K562 (cell line): ENCODE data around the gene ZNF599. TPM values are rescaled to one million over a fixed set of nuclear protein-coding genes. Genes with fewer than 3 reads are reported as not detected.

Source experiments
- CREM ChIP-seq: IDR thresholded peaks from 2 replicates; pipeline ENCODE4 v1.6.1; 2014; ENCODE audit warnings: antibody characterized with exemption, low read depth
- ETV1 ChIP-seq: fragments of 450-650 bp; conservative IDR thresholded peaks from 2 replicates; pipeline ENCODE4 v1.6.1; 2016; ENCODE audit warnings: missing genetic modification characterization, control low read depth, low read depth, missing compliant biosample characterization
- NFRKB ChIP-seq: fragments of 450-650 bp; IDR thresholded peaks from 2 replicates; pipeline ENCODE4 v1.6.1; 2016; ENCODE audit warnings: low read depth
- NUFIP1 ChIP-seq: fragments of 450-650 bp; IDR thresholded peaks from 2 replicates; pipeline ENCODE4 v1.6.1; 2018; ENCODE audit not compliant: partially characterized antibody
- PRPF4 ChIP-seq: fragments of 200-400 bp; formaldehyde crosslinking; IDR thresholded peaks from one replicate; pipeline ENCODE4 v1.6.1; 2017; ENCODE audit warnings: low read length, low read depth, mild to moderate bottlenecking; ENCODE audit not compliant: insufficient read depth, poor library complexity, severe bottlenecking
- ZC3H11A ChIP-seq: IDR thresholded peaks from 2 replicates; pipeline ENCODE4 v1.6.1; 2012; ENCODE audit warnings: low read depth, low read length, improper control_type of control experiment
- polyA plus RNA-seq, 8 experiments: library from polyadenylated mRNA; depleted of rRNA in 4 of 8; stranded (reverse) in 5 of 8; unstranded in 3 of 8; fragments of >200 nt; fragmentation: Nextera tagmentation in 2 of 8; fragmentation: Illumina TruSeq in 1 of 8; extraction: Ambion mirVana in 2 of 8; extraction: Trizol in 1 of 8; gene quantifications; 2 replicates each; pipeline versions ENCODE4 v1.2.1 to v1.2.3, GENCODE V29; 2011 to 2014; ENCODE audit warnings: inconsistent platforms in 1 of 8, missing spikeins in 1 of 8
- total RNA-seq, 7 experiments: library from RNA; depleted of rRNA in 6 of 7; stranded (reverse); fragments of >200 nt in 6 of 7; fragmentation: Illumina TruSeq in 2 of 7; extraction: Trizol in 2 of 7; gene quantifications; 2 replicates each; pipeline versions ENCODE4 v1.2.1 to v1.2.3, GENCODE V29; 2011 to 2021; ENCODE audit warnings: low replicate concordance in 1 of 7
- TF ChIP-seq, protein P1 (sequence below): fragments of 450-650 bp; IDR thresholded peaks from 2 replicates; pipeline ENCODE4 v1.6.1; 2016; ENCODE audit warnings: mild to moderate bottlenecking, moderate library complexity
- TF ChIP-seq, protein P2 (sequence below): fragments of 450-650 bp; IDR thresholded peaks from one replicate; pipeline ENCODE4 v1.6.1; 2018; ENCODE audit warnings: mild to moderate bottlenecking, moderate library complexity; ENCODE audit not compliant: partially characterized antibody
- TF ChIP-seq, protein P3 (sequence below): sonication (generic); formaldehyde crosslinking; IDR thresholded peaks from 2 replicates; pipeline ENCODE4 v1.8.0; 2022; ENCODE audit warnings: mild to moderate bottlenecking, missing genetic modification reagents, borderline replicate concordance
- TF ChIP-seq, protein P4 (sequence below): IDR thresholded peaks from 2 replicates; pipeline ENCODE4 v1.6.1; 2011; ENCODE audit warnings: borderline replicate concordance, low read depth, mild to moderate bottlenecking, moderate library complexity, low read length; ENCODE audit not compliant: insufficient read depth, poor library complexity, severe bottlenecking

The ZNF599 gene
- total and polyA plus RNA-seq, 9 of the 15 experiments (the other 6 are each of a cell fraction or from before 2014, with no cell fraction given): 0.71 to 6.7 (median 2.8) TPM

DNA sequence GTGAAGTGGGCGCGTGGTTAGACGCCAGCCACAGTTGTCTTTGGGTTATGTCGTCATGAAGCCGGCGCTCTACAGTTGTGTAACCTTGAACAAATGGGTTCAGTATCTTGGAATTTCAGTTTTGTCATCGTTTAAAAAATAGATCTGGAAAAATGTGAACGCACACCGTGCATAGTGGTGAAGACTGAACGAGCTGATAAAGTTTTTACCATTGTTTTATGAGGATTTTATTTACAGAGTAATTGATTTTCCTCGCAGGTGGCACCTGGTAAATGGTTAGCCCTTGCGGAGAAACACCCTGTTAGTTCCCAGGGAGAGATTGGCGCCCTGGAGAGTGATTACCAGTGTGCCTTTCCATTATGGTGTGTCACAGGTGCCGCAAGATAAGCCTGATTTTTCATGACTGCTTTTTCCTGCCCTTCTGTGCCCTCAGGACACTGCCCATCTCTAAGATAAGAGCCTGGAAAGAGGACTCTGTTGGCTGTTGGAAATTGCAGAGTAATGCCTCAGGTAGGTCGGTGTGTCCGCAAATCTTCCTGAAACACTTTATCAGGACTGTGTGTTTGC lies 38.4 kb downstream of the ZNF599 start (continued):
- TF ChIP-seq, protein P1, sequence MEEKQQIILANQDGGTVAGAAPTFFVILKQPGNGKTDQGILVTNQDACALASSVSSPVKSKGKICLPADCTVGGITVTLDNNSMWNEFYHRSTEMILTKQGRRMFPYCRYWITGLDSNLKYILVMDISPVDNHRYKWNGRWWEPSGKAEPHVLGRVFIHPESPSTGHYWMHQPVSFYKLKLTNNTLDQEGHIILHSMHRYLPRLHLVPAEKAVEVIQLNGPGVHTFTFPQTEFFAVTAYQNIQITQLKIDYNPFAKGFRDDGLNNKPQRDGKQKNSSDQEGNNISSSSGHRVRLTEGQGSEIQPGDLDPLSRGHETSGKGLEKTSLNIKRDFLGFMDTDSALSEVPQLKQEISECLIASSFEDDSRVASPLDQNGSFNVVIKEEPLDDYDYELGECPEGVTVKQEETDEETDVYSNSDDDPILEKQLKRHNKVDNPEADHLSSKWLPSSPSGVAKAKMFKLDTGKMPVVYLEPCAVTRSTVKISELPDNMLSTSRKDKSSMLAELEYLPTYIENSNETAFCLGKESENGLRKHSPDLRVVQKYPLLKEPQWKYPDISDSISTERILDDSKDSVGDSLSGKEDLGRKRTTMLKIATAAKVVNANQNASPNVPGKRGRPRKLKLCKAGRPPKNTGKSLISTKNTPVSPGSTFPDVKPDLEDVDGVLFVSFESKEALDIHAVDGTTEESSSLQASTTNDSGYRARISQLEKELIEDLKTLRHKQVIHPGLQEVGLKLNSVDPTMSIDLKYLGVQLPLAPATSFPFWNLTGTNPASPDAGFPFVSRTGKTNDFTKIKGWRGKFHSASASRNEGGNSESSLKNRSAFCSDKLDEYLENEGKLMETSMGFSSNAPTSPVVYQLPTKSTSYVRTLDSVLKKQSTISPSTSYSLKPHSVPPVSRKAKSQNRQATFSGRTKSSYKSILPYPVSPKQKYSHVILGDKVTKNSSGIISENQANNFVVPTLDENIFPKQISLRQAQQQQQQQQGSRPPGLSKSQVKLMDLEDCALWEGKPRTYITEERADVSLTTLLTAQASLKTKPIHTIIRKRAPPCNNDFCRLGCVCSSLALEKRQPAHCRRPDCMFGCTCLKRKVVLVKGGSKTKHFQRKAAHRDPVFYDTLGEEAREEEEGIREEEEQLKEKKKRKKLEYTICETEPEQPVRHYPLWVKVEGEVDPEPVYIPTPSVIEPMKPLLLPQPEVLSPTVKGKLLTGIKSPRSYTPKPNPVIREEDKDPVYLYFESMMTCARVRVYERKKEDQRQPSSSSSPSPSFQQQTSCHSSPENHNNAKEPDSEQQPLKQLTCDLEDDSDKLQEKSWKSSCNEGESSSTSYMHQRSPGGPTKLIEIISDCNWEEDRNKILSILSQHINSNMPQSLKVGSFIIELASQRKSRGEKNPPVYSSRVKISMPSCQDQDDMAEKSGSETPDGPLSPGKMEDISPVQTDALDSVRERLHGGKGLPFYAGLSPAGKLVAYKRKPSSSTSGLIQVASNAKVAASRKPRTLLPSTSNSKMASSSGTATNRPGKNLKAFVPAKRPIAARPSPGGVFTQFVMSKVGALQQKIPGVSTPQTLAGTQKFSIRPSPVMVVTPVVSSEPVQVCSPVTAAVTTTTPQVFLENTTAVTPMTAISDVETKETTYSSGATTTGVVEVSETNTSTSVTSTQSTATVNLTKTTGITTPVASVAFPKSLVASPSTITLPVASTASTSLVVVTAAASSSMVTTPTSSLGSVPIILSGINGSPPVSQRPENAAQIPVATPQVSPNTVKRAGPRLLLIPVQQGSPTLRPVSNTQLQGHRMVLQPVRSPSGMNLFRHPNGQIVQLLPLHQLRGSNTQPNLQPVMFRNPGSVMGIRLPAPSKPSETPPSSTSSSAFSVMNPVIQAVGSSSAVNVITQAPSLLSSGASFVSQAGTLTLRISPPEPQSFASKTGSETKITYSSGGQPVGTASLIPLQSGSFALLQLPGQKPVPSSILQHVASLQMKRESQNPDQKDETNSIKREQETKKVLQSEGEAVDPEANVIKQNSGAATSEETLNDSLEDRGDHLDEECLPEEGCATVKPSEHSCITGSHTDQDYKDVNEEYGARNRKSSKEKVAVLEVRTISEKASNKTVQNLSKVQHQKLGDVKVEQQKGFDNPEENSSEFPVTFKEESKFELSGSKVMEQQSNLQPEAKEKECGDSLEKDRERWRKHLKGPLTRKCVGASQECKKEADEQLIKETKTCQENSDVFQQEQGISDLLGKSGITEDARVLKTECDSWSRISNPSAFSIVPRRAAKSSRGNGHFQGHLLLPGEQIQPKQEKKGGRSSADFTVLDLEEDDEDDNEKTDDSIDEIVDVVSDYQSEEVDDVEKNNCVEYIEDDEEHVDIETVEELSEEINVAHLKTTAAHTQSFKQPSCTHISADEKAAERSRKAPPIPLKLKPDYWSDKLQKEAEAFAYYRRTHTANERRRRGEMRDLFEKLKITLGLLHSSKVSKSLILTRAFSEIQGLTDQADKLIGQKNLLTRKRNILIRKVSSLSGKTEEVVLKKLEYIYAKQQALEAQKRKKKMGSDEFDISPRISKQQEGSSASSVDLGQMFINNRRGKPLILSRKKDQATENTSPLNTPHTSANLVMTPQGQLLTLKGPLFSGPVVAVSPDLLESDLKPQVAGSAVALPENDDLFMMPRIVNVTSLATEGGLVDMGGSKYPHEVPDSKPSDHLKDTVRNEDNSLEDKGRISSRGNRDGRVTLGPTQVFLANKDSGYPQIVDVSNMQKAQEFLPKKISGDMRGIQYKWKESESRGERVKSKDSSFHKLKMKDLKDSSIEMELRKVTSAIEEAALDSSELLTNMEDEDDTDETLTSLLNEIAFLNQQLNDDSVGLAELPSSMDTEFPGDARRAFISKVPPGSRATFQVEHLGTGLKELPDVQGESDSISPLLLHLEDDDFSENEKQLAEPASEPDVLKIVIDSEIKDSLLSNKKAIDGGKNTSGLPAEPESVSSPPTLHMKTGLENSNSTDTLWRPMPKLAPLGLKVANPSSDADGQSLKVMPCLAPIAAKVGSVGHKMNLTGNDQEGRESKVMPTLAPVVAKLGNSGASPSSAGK: peak; percentile 29; the same call in 1 of the 2 replicates
- TF ChIP-seq ZC3H11A: no peak
- peak; percentile 99 for TF ChIP-seq CREM
- TF ChIP-seq, protein P2, sequence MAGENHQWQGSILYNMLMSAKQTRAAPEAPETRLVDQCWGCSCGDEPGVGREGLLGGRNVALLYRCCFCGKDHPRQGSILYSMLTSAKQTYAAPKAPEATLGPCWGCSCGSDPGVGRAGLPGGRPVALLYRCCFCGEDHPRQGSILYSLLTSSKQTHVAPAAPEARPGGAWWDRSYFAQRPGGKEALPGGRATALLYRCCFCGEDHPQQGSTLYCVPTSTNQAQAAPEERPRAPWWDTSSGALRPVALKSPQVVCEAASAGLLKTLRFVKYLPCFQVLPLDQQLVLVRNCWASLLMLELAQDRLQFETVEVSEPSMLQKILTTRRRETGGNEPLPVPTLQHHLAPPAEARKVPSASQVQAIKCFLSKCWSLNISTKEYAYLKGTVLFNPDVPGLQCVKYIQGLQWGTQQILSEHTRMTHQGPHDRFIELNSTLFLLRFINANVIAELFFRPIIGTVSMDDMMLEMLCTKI: no peak
- TF ChIP-seq NUFIP1: no peak
- no peak for TF ChIP-seq NFRKB
- no peak for TF ChIP-seq PRPF4
- TF ChIP-seq, protein P3, sequence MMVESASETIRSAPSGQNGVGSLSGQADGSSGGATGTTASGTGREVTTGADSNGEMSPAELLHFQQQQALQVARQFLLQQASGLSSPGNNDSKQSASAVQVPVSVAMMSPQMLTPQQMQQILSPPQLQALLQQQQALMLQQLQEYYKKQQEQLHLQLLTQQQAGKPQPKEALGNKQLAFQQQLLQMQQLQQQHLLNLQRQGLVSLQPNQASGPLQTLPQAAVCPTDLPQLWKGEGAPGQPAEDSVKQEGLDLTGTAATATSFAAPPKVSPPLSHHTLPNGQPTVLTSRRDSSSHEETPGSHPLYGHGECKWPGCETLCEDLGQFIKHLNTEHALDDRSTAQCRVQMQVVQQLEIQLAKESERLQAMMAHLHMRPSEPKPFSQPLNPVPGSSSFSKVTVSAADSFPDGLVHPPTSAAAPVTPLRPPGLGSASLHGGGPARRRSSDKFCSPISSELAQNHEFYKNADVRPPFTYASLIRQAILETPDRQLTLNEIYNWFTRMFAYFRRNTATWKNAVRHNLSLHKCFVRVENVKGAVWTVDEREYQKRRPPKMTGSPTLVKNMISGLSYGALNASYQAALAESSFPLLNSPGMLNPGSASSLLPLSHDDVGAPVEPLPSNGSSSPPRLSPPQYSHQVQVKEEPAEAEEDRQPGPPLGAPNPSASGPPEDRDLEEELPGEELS: no peak
- TF ChIP-seq, protein P4, sequence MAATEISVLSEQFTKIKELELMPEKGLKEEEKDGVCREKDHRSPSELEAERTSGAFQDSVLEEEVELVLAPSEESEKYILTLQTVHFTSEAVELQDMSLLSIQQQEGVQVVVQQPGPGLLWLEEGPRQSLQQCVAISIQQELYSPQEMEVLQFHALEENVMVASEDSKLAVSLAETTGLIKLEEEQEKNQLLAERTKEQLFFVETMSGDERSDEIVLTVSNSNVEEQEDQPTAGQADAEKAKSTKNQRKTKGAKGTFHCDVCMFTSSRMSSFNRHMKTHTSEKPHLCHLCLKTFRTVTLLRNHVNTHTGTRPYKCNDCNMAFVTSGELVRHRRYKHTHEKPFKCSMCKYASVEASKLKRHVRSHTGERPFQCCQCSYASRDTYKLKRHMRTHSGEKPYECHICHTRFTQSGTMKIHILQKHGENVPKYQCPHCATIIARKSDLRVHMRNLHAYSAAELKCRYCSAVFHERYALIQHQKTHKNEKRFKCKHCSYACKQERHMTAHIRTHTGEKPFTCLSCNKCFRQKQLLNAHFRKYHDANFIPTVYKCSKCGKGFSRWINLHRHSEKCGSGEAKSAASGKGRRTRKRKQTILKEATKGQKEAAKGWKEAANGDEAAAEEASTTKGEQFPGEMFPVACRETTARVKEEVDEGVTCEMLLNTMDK: no peak
- no peak for TF ChIP-seq ETV1 (tag)
